ENCODE data around the gene TRIM38.

GRCh38 chr6:26019967-26020328 is 57.3 kb downstream of the TRIM38 start:
- TF ChIP-seq CTCF (IDR thresholded peaks at IDR 0.05; ENCODE audit: insufficient read depth, low read depth, low read length) = no peak
- TF ChIP-seq EZH2 (IDR thresholded peaks at IDR 0.05; ENCODE audit: insufficient read depth, low read length) = no peak

Data from astrocyte (in vitro differentiated cells and primary cell).